Lower leg skin (tissue), 4 donors: ENCODE measurements around the gene GIMAP1. TPM values are rescaled to one million over a fixed set of nuclear protein-coding genes. Genes with fewer than 3 reads are reported as not detected.

Experiments used
- DNase-seq, 2 donors: peaks; one replicate each; pipeline ENCODE4 v3.0.0-alpha.2; 2019; ENCODE audit warnings: low spot score in 2 of 2
- H3K4me3 ChIP-seq: fragments of 200-600 bp; sonication (generic); 2 replicates; pipeline ENCODE4 v1.5.1; 2017; ENCODE audit warnings: mild to moderate bottlenecking, low read depth; ENCODE audit not compliant: poor library complexity, severe bottlenecking
- CTCF ChIP-seq, 3 donors: fragments of 450-650 bp; IDR thresholded peaks; one replicate each; pipeline ENCODE4 v1.5.1; 2016; ENCODE audit warnings: antibody characterized with exemption in 3 of 3, mild to moderate bottlenecking in 3 of 3, moderate library complexity in 2 of 3
- POLR2A ChIP-seq, 2 donors: fragments of 450-650 bp; IDR thresholded peaks; one replicate each; pipeline ENCODE4 v1.6.1; 2016 to 2017; ENCODE audit warnings: antibody characterized with exemption in 2 of 2, mild to moderate bottlenecking in 1 of 2, moderate library complexity in 1 of 2
- WGBS, 2 donors: methylation state at CpG; one replicate each; pipeline ENCODE4 v1.1.5; 2018; 5-methylcytosine and 5-hydroxymethylcytosine counted together
- intact Hi-C: fragments of 100-400 bp; cut with DNase I; formaldehyde crosslinking; loops from one replicate; pipeline ENCODE4 v1.15.0; 2023; ENCODE audit warnings: low total_unique reads
- total RNA-seq, 4 donors: library from RNA; depleted of rRNA; stranded (reverse); fragments of >200 nt; gene quantifications; one replicate each; pipeline ENCODE4 v1.1.0, GENCODE V29; 2016

GIMAP1 gene
- total RNA-seq, 4 donors from 2014 or later = 1.5 to 4.6 (median 2.7) TPM

DNA sequence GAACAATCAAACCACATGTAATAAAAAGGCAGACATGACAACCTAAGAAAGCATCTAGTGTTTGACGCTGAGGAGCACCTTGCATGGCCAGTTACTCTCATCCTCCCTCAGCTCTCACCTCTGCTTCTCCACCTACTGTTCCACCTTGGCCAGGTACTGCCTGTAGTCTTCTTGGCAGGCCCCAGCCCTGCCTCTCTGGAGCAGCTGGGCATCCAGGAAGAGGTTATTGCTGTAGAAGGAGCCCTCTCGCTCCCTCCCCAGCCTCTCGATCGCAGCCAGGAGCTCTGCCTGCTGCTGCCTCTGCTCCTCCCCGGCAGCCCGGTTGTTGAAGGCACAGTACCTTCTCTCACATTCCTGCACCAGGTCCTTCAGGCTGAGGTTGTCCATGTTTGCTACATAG lies 30.5 kb downstream of the GIMAP1 start:
- no peak overlapping the region for H3K4me3 ChIP-seq
- no peak for DNase-seq
- TF ChIP-seq CTCF (IDR thresholded peaks at IDR 0.05) (no peak), POLR2A (IDR thresholded peaks at IDR 0.05) (no peak)
- intact Hi-C loops = no loop called here
- 73 to 79% methylated on average over 6 of the region's 6 CpGs for WGBS, 2 donors

- intact Hi-C loops = no loop called here
Measured at GRCh38 chr7:150748376-150748775, 32.0 kb downstream of the GIMAP1 start.

GRCh38 chr7:150751702-150752101 lies 35.3 kb downstream of the GIMAP1 start:
- no peak overlapping the region for H3K4me3 ChIP-seq
- TF ChIP-seq POLR2A (IDR thresholded peaks at IDR 0.05) (no peak), CTCF (IDR thresholded peaks at IDR 0.05) (no peak)
- DNase-seq = no peak
- intact Hi-C loops = no loop called here
- 54 to 57% methylated on average over 2 of the region's 2 CpGs for WGBS, 2 donors

More at GRCh38 chr7:150748376-150748775, 32.0 kb downstream of the GIMAP1 start:
- no peak overlapping the region for H3K4me3 ChIP-seq
- 73 to 75% methylated on average over 4 of the region's 4 CpGs for WGBS, 2 donors
- no peak for DNase-seq
- no peak for TF ChIP-seq POLR2A (IDR thresholded peaks at IDR 0.05)
- TF ChIP-seq CTCF (IDR thresholded peaks at IDR 0.05) = no peak

DNA sequence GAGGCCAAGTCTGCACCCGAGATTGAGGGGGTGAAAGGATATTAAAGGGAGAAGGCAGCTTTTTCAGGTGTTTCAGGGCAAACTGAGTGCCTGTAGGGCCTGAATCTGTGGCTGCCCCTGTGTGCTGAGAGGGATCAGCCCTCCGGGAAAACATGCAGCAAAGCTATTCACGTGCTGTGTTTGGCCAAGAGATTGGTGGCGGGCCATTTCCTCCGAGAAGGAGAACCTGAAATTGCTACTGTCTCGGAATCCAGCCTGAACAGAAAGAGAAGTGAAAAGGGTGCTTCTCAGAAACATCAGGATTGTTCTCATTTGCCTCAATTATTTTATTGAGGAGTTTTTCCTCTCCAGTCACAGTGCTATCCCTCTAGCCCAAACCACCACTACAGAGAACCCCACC lies 36.8 kb downstream of the GIMAP1 start:
- TF ChIP-seq POLR2A (IDR thresholded peaks at IDR 0.05) = no peak
- TF ChIP-seq CTCF (IDR thresholded peaks at IDR 0.05) = no peak
- intact Hi-C loops = no loop called here
- no peak for DNase-seq
- 61 to 78% methylated on average over 6 of the region's 6 CpGs for WGBS, 2 donors
- no peak overlapping the region for H3K4me3 ChIP-seq

DNA sequence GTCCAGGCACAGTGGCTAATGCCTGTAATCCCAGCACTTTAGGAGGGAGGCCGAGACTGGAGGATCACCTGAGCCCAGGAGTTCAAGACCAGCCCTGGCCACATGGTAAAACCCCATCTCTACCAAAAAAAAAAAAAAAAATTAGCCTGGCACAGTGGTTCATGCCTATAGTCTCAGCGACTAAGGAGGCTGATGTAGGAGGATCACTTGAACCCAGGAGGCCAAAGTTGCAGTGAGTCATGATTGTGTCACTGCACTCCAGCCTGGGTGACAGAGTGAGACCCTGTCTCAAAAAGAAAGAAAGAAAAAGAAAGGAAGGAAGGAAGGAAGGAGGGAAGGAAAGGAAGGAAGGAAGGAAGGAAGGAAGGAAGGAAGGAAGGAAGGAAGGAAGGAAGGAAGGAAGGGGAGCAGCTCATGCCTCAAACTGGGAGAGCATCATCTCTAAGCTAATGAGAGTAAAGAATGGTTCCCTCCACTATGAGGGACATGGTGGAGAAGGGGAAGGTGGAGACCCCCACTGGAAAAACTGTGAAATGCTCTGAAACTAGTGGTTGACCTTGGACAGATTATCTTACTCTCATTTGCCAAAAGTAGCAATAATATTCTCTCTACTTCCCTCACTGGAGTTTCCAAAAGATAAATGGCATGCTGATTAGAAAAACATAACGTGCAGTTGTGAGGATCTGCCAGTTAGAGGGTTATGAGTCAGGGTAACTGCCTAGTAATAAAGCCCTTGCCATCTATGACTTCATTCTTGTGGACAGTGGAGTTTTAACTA lies 37.6 kb downstream of the GIMAP1 start:
- TF ChIP-seq POLR2A (IDR thresholded peaks at IDR 0.05) = no peak
- TF ChIP-seq CTCF (IDR thresholded peaks at IDR 0.05) = no peak
- 29 to 47% methylated on average over 3 of the region's 3 CpGs for WGBS, 2 donors
- no peak overlapping the region for H3K4me3 ChIP-seq
- no peak for DNase-seq
- intact Hi-C loops = no loop called here

DNA sequence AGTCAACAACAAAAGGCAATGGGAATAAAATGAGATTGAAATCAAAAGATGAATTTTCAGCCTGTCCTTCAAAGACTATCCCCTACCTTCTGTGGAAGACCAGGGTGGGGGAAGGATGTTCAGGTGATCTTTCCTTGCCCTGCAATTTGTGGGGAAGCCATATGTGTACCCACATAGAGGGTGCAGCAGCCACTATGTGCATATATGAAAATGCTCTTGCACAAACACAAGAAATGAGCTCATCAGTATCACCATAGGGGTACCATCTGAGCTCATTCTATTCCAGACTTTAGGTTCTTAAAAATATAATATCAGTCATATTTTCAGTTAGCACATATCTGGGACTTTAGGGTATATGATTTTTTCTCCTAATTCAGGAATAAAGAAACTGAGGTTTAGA lies 38.5 kb downstream of the GIMAP1 start:
- no peak for TF ChIP-seq CTCF (IDR thresholded peaks at IDR 0.05)
- no peak for TF ChIP-seq POLR2A (IDR thresholded peaks at IDR 0.05)
- no peak for DNase-seq
- intact Hi-C loops = no loop called here
- H3K4me3 ChIP-seq = no peak overlapping the region
